ENCODE data around the gene RANBP17. TPM values are rescaled to one million over a fixed set of nuclear protein-coding genes. Genes with fewer than 3 reads are reported as not detected.
A peak's percentile ranks its signal among the peaks of the same experiment; 100 is the strongest.

RANBP17 gene
- total RNA-seq, 2 experiments from 2014 or later: not detected

DNA sequence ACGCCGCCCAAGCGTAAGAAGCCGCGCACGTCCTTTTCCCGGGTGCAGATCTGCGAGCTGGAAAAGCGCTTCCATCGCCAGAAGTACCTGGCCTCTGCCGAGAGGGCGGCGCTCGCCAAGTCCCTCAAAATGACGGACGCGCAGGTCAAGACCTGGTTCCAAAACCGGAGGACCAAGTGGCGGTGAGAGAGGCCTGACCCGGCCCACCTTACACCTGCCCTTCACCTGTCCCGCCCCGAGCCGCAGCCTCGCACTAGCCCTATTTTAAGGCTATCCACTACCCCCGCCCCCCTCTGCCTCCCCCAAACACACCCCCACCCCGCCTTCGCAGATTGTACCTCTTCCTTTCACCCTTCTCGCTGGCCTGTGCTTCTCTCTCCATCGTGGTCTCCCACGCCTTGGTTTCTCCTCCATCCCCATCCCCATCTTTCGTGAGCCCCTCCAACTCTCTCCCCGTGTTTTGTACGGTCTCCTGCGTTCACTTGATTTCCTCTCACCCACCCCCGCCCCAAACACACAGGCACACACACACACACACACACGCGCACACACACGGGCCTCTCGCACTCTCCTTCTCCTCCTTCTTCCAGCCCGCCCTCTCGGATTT lies 448.5 kb downstream of the RANBP17 start:
- peaks cover 18% of the 10 kb centered on the region for H3K4me1 Mint-ChIP-seq (ENCODE audit: low read depth)
- ChIA-PET POLR2A (no interaction called here), CTCF (no interaction called here)
- H3K4me3 ChIP-seq (ENCODE audit: low read length): no peak overlapping the region
- H3K4me1 ChIP-seq (ENCODE audit: insufficient read depth, low read length): peaks cover 38% of the 10 kb centered on the region
- TF ChIP-seq, protein P1, sequence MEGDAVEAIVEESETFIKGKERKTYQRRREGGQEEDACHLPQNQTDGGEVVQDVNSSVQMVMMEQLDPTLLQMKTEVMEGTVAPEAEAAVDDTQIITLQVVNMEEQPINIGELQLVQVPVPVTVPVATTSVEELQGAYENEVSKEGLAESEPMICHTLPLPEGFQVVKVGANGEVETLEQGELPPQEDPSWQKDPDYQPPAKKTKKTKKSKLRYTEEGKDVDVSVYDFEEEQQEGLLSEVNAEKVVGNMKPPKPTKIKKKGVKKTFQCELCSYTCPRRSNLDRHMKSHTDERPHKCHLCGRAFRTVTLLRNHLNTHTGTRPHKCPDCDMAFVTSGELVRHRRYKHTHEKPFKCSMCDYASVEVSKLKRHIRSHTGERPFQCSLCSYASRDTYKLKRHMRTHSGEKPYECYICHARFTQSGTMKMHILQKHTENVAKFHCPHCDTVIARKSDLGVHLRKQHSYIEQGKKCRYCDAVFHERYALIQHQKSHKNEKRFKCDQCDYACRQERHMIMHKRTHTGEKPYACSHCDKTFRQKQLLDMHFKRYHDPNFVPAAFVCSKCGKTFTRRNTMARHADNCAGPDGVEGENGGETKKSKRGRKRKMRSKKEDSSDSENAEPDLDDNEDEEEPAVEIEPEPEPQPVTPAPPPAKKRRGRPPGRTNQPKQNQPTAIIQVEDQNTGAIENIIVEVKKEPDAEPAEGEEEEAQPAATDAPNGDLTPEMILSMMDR (IDR thresholded peaks at IDR 0.05): no peak
- intact Hi-C loops (cut with DNase I, micrococcal nuclease): no loop called here
- H3K9me3 Mint-ChIP-seq: no peaks in the 10 kb centered on the region
- ATAC-seq (ENCODE audit: poor library complexity) (no peak), DNase-seq (peak in 2 of 14 experiments; percentile 13 to 14)
- peaks cover 66% of the 10 kb centered on the region for H3K27me3 Mint-ChIP-seq
- no peaks in the 10 kb centered on the region for H3K36me3 Mint-ChIP-seq (ENCODE audit: low read depth)
- H3K27ac ChIP-seq (ENCODE audit: low read depth in 1 of 2, low read length in 2 of 2): no peak overlapping the region
- H3K9me3 ChIP-seq (ENCODE audit: control insufficient read depth in 1 of 2, insufficient read depth in 1 of 2, low read length in 2 of 2): peaks cover 0 to 41% of the 10 kb centered on the region in 2 experiments
- no peaks in the 10 kb centered on the region for H3K36me3 ChIP-seq (ENCODE audit: insufficient read depth, low read length)
- H3K4me3 Mint-ChIP-seq: no peak overlapping the region
- H3K27me3 ChIP-seq (ENCODE audit: control insufficient read depth in 1 of 2, insufficient read depth in 2 of 2, low read length in 2 of 2): peaks cover 65 to 85% of the 10 kb centered on the region in 2 experiments
- no peak overlapping the region for H3K27ac Mint-ChIP-seq

DNA sequence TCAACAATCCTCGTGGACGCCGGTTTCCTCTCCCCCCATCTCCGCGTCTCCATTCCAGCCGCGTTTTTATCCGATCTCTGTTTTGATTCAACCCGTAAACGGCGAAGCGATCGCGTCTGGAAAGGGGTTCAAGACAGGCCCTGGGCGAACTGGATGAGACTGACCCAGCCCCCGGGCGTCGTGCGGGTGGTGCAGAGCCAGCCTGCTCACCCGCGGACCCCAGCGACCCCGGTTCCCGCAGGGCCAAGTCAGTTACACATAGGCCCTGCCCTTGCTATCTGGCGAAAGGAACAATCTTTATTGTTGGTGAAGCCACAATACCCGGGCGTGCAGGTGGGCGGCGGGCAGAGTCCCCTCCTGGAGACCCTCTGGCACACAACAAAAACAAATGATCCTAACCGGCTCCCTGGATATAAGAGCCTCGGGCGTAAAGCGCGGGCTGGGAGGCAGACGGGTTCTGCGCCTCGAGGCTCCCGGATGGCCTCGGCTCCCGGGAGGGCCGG lies 449.1 kb downstream of the RANBP17 start:
- Mint-ChIP-seq H3K4me1 (ENCODE audit: low read depth) (peaks cover 18% of the 10 kb centered on the region), H3K36me3 (ENCODE audit: low read depth) (no peaks in the 10 kb centered on the region), H3K4me3 (no peak overlapping the region), H3K27ac (no peak overlapping the region), H3K27me3 (peaks cover 63% of the 10 kb centered on the region), H3K9me3 (no peaks in the 10 kb centered on the region)
- Histone ChIP-seq H3K4me3 (ENCODE audit: low read length) (no peak overlapping the region), H3K36me3 (ENCODE audit: insufficient read depth, low read length) (no peaks in the 10 kb centered on the region), H3K27ac (ENCODE audit: low read depth in 1 of 2, low read length in 2 of 2) (no peak overlapping the region), H3K9me3 (ENCODE audit: control insufficient read depth in 1 of 2, insufficient read depth in 1 of 2, low read length in 2 of 2) (peaks cover 0 to 44% of the 10 kb centered on the region in 2 experiments), H3K27me3 (ENCODE audit: control insufficient read depth in 1 of 2, insufficient read depth in 2 of 2, low read length in 2 of 2) (peaks cover 70 to 85% of the 10 kb centered on the region in 2 experiments), H3K4me1 (ENCODE audit: insufficient read depth, low read length) (peaks cover 44% of the 10 kb centered on the region)
- TF ChIP-seq, protein P1 (IDR thresholded peaks at IDR 0.05): no peak
- POLR2A ChIA-PET: no interaction called here
- intact Hi-C loops (cut with DNase I, micrococcal nuclease): no loop called here
- DNase-seq: no peak
- no peak for ATAC-seq (ENCODE audit: poor library complexity)
- CTCF ChIA-PET: no interaction called here

DNA sequence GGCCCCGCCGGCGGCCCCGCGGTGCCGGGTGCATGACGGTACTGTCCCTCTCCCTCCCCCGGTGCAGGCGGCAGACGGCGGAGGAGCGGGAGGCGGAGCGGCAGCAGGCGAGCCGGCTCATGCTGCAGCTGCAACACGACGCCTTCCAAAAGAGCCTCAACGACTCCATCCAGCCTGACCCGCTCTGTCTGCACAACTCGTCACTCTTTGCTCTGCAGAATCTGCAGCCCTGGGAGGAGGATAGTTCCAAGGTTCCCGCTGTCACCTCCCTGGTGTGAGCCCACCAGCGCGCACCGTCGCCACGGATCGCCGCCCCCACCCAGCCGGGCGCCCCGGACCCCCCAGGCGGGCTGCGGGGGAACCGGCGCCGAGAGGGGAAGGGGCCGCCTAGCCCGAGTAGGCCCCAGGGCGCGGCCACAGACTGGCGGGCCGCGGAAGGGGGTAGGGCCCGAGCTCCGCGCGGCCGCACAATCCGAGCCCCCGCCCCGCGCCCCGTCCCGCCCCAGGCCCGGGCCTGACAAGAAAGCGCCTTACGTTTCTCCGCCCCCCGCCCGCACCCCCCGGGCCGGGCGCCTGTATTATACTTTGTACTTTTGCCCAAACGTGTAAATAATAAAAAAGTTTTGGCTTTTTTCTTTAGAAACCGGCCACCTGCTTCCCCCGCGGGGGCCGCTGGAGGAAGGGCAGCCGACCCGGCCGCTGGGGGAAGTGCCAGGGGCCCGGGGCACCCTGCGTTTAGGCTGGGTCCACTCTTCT lies 449.7 kb downstream of the RANBP17 start:
- no peak overlapping the region for H3K4me3 ChIP-seq (ENCODE audit: low read length)
- DNase-seq (no peak), ATAC-seq (ENCODE audit: poor library complexity) (no peak)
- no peak overlapping the region for H3K4me3 Mint-ChIP-seq
- H3K36me3 Mint-ChIP-seq (ENCODE audit: low read depth): no peaks in the 10 kb centered on the region
- ChIA-PET CTCF (no interaction called here), POLR2A (no interaction called here)
- peaks cover 71 to 85% of the 10 kb centered on the region in 2 experiments for H3K27me3 ChIP-seq (ENCODE audit: control insufficient read depth in 1 of 2, insufficient read depth in 2 of 2, low read length in 2 of 2)
- TF ChIP-seq, protein P1 (IDR thresholded peaks at IDR 0.05): no peak
- no peak overlapping the region for H3K27ac ChIP-seq (ENCODE audit: low read depth in 1 of 2, low read length in 2 of 2)
- peaks cover 63% of the 10 kb centered on the region for H3K27me3 Mint-ChIP-seq
- peaks cover 0 to 51% of the 10 kb centered on the region in 2 experiments for H3K9me3 ChIP-seq (ENCODE audit: control insufficient read depth in 1 of 2, insufficient read depth in 1 of 2, low read length in 2 of 2)
- H3K36me3 ChIP-seq (ENCODE audit: insufficient read depth, low read length): no peaks in the 10 kb centered on the region
- no peak overlapping the region for H3K27ac Mint-ChIP-seq
- peaks cover 18% of the 10 kb centered on the region for H3K4me1 Mint-ChIP-seq (ENCODE audit: low read depth)
- no peaks in the 10 kb centered on the region for H3K9me3 Mint-ChIP-seq
- H3K4me1 ChIP-seq (ENCODE audit: insufficient read depth, low read length): peaks cover 50% of the 10 kb centered on the region
- intact Hi-C loops (cut with DNase I, micrococcal nuclease): no loop called here

Measured in CD4-positive, alpha-beta T cell (primary cell).